HG03439 (cell line): ENCODE measurements around the gene SERPINA4.

Source experiments
- ATAC-seq: cut with Tn5 transposase; IDR thresholded peaks from one replicate; pipeline ENCODE4 v1.9.1; 2021; ENCODE audit warnings: mild to moderate bottlenecking, moderate library complexity; ENCODE audit not compliant: unreplicated experiment

Gene SERPINA4, protein sequence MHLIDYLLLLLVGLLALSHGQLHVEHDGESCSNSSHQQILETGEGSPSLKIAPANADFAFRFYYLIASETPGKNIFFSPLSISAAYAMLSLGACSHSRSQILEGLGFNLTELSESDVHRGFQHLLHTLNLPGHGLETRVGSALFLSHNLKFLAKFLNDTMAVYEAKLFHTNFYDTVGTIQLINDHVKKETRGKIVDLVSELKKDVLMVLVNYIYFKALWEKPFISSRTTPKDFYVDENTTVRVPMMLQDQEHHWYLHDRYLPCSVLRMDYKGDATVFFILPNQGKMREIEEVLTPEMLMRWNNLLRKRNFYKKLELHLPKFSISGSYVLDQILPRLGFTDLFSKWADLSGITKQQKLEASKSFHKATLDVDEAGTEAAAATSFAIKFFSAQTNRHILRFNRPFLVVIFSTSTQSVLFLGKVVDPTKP

DNA sequence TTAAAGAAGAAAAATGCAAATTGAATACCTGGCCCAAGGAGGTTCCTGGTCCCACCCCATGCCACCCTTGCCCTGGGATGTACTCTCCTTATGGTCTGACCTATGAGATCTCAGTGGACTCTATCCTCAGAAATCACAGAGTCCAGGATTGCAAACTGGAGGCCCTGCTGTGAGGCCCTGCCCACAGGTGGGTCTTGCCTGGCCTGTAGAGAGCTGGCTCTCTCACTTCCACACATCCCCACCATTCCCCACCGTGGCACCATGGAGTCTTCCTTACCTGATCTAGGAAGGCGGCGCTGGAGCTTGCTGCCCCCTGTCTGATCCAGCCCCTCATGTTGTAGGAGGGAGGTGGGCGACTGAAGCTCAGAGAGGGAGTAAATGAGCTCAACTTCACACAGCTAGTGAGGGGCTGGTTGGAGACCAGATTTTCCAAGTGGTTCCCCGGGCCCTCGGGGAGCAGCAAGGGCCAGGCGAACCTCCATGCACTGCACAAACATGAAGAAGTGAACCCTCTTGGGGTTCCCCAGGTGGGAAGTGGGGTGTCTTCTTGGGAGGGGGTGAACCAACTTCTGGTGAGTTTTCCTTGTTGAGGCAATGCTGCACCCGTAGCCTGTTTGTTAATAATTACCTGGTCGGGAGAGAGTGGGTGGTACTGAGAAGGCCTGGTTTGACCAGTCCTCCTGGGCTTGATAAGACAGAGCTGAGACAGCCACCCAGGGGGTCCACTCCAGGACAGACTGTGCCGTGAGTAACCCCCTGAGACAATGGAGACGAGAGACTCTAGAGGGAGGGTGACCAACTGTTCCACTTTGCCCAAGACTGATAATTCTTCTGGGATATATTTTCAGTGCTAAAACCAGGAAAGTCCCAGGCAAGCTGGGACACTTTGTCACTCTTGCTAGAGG lies at the start of gene SERPINA4:
SERPINA4 (plus strand) TSS at position 692 of the 905 bp plus-strand sequence. CDS start 2,041 bp downstream, outside the sequence.
- ATAC-seq, result no peak

DNA sequence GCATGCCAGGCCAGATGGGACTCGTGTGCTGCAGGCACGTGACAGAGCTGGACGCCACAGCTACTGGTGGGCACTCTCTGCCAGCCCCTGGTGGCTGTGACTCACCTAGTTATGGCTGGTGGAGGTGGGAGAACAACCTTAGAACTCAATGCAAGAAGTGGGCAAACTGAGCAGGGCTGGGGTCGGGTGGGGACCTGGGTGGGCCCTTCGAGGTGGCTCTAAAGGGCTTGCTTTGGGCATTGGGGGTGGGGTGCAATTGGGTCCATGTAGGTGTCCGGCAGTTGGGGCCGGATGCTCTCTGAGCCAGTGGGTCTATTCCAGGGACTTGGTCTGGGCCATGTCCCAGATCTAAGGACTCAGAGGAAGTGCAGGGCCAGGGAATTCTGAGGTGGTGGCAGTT lies 46.9 kb upstream of the SERPINA4 start:
- no peak for ATAC-seq

DNA sequence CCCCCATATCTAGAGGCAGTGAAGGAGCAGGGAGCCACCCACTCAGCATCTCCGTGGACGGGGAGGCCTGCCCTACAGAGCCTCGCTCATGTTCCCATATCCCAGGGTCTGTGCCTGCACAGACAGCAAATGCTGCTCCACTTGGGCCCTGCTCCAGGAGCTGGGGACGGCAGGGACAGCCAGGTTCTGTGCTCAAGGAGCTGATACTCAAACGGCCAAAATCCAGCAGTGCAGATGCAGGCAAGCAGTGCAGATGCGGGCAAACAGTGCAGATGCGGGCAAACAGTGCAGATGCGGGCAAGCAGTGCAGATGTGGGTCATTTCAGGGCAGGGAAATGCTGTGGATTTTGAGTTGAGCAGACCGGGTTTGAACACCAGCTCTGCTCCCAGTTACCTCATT lies 45.8 kb upstream of the SERPINA4 start:
- no peak for ATAC-seq

DNA sequence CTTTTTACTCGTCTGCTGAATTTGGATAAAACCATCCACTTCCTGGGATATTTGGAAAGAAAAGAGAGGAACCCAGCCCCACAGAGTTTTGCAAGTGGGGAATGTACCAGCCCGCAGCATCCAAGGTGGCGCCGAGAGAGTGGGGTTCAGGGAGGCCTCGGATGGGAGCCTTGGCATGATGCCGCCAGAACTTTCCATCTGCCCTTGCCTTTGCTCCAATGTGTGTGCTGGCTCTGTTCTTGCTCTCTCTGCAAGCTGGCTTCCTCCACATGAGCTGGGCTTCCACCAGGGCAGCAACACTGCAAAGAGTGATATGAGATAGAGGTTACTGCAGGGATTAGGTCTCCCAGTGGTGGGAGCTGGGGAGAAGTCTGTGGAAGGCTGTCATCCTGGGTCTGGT lies 45.4 kb upstream of the SERPINA4 start:
- ATAC-seq, result no peak

DNA sequence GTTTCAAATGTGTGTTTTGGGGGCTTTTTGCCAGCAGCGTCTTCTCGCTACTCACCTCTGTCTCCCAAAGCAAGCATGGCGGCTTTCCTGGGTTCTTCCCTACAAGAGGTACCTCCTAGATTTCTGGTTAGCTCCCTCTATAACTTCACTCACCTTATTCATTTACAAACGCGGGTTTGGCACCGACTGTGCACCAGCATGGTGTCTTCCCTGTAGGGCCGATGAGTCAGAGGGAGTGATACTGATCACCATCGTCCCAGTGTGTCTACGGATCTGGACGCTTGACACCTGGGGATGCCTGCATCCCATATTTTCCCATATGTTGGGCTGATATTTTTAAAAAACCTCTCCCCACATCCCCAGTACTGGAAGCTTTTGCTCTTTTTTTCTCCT lies 44.0 kb upstream of the SERPINA4 start:
- ATAC-seq, result no peak

DNA sequence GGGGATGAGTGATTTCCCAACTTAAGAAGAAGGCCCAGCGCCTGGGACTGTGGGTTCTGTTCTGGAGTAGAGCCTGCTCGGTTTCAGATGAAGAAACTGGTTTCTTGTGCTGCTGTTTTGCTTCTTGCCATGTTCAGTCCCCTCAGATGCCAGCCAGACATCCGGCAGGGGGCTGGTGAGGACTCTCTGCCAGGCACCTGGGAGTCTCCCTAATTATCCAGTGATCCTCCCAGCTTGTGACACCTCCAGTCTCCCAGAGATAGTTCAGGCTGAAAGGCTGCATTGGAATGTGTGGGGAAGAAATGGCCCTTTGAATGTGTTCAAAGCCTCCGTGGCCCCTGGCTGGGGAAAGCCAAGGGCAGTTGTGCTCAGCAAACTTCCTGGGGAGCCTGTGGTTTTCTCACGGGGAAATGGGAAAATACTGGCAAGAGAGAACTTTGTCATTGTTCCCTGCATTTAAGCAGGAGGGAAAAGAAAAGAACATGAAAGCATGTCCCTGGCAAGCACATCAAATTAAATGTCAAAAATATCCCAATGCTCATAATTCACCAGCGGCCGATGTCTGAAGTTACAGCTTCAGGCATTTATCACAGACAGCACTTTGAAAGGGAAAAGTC lies 43.5 kb upstream of the SERPINA4 start:
- ATAC-seq, result no peak

DNA sequence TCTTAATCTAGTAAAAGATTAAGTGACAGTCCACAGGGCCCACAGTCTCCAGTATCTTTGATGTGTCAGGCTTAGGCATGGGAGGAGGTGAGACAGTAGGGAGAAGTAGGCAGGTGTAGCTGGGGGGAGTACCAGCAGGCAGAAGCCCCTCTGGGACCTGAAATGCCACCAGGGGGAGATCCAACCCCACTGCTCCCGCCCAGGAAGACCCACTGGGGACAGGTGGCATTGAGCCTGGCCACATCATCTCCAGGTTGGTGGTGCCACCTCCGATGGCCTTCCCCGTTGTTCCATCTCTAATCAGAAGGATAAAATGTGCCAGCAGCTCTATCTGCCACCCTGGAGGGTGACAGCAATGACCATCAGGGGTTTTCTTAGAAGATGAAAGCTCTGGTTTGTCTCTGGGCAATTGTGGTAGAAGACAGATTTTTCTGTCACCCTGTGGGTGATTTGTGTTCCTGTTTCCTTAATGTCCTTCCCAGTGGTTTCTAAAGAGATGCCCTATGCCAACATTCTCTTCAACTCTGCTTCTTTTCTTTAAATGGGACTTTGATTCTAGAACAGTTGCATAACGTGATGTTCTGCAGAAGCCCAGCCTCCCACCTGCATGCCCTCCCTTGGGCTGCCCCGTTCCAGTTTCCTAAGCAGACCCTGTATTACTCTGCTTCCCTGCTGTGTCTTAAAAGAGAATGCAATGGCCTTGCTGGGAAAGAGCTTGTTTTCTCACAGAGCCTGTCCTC lies 39.7 kb upstream of the SERPINA4 start:
- no peak for ATAC-seq

DNA sequence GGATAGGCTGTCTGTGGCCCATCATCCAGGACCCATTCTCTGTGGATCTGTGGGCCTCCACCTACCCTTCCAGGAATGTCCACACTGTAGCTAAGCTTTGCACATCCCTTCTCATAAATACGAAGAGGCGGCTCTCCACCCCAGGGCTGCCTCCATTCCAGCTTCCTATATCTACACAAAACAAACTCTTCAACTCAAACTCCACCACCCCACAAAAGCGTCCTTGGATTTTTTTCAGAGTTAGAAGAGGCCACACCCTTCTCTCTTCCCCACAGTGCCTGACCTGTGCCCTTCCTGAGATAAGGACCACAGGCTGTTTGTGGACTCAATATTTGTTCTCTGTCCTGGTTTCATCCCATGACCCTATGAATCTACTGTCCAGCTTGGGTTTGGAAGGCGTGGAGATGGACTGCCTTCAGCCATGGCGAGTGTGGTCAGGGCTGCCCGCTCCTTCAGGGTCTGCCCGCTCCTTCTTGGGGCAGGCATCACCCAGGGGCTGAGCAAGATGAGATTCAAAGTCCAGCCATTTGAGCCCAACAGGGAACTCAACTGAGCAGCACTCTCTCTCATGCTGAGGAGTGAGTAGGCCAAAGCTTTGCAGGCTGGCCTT lies 39.0 kb upstream of the SERPINA4 start:
- ATAC-seq, result no peak

DNA sequence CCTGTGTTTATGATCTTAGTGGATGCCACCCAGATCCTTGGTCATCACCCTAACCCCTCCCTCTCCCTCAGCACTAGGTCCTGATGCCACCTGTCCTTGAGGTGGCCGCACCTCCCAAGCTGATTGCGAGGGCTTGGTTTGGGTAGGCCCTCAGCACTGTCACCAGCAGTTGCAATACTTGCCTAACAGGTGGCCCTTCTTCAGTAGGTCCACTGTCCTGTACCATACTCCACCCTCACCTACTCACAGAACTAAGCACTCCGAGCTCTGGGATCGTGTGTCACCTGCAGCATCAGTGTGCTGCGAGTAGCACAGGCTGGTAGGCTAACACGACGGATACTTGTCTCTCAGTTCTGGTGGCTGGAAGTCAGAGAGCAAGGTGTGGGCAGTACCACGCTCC lies 38.0 kb upstream of the SERPINA4 start:
- no peak for ATAC-seq

DNA sequence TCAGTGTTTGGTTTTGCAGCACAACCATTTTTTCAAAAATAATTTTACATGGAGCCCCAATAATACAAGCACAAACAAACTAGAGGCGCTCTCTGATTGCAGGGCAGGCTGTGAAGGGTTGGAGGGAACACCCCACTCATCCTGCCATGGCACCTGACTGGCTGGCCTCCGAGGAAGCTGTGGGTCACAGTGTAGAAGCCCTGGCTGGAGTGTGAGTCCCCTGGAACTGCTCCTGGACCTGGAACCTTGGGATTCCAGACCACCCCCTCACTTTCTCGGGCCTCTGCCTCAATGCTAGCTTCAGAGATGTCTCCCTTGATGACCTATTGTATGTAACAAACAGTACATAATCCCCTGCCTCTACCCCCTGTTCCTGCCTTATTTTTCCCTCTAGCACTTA lies 37.1 kb upstream of the SERPINA4 start:
- ATAC-seq, result no peak

DNA sequence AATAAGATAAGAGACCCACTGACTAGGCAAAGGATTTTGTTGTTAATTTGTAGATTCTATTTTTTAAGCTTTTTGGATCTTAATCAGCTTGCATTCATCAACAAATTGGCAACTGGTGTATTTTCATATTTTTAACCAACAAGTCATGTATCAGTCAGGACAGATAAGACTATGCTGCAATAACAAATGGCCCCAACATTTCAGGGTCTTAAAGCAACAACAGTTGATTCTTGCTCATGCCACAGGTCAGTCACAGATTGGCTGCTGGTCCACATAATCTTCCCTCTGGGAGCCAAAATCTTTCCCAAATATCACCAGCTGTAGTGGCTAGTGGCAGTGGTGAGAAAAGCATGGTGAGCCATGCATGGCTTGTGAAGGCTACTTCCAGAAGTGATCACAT lies 30.1 kb upstream of the SERPINA4 start:
- no peak for ATAC-seq

DNA sequence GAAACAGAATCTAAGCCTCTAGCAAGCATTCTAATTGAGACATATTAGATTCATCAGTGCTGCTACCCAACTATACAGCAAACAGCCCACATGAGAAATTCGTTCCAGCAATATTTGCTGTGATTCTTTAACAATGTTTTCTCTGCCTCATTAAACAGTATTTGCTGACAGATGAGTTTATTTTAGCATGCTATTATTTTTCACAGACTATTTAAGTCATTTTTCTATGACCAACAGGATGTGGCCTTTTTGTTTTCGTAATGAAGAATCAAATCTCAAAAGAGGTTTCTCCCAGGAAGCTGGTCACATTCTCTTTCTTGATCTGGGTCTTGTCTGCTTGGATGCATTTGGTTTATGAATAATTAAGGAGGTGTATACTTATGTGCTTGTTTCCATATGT lies 28.8 kb upstream of the SERPINA4 start:
- ATAC-seq, result no peak

DNA sequence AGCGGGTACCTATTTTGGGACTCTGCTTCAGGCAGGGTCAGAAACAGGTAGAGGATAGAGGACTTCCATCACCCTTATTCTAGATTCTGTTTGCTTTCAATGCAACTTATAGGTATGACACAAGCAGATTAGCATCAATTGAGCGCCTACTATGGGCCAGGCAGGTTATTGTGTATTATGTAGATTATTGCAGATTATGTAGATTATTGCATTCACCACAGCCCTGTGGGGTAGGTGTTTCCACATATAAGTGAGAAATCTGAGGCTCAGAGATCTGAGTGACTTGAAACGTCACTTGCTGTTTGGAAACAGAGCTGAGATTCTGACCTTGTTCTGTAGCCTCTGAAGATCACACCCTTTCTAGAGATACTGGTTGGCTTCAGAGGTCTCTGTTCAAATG lies 25.7 kb upstream of the SERPINA4 start:
- ATAC-seq, result no peak

DNA sequence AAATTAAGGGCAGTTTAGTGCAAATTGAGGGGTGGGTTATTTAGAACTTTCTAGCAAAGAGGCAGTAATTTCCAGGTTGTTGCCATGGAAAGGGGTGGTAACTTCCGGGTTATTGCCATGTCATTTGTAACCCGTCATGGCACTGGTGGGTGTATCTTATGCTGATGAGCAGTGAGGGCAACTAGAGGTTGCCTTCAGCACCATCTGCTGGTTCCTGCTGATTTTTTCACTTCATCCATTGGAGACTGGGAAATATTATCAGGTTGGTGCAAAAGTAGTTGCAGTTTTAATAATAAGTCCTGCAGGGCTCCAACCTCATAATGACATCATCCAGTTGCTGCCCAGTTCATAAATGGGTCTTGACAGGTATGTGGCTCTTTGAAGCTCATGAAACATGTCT lies 24.4 kb upstream of the SERPINA4 start:
- no peak for ATAC-seq

DNA sequence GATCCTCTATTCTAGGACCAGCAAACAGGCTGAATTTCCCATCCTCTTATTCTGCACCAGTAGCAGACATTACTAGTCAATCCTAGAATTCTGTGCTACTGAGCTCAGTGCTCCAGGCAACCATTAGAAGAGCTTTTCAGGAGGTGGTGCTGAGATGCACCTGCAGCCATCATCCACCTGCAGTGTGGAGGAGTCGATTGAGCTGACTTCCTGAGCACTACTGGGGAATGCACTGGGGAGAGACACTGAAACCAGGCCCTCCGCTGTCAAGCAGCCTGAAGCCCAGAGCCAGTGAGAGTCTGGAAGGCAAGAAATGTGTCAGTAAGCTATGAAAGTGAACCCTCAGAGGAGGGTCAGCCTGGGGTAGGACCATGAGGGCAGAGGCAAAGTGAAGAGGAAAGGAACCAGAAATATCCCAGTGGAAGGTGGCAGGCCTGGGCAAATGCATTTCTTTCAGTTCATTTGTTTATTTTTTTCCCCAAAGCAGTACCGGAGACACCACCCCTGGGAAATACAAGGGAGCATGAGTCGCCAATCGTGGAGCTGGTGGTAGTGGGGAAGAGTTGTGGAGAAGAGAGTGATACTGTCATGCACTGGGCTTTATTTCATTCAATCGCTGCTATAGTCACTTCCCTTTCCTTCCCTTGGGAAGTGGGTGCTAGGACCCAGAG lies 23.0 kb upstream of the SERPINA4 start:
- no peak for ATAC-seq

DNA sequence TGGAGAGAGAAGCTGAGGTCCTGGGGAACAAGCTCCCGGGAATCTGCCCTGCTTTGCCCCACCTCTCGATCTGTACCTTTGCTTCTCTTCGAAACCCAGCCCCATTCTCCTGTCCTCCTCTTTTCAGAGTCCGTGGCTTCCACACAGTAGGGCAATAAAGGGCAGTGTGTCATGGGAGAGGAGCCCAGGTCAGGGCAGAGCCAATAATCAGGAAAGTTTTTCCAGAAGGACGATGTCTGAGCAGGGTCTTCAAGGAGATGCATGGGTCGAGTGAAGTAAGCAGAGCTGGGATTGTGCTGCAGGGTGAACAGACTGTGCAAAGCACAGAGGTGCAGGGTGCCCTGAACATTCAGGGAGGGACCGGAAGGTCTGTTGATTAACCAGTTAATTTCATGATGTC lies 22.1 kb upstream of the SERPINA4 start:
- ATAC-seq, result no peak

DNA sequence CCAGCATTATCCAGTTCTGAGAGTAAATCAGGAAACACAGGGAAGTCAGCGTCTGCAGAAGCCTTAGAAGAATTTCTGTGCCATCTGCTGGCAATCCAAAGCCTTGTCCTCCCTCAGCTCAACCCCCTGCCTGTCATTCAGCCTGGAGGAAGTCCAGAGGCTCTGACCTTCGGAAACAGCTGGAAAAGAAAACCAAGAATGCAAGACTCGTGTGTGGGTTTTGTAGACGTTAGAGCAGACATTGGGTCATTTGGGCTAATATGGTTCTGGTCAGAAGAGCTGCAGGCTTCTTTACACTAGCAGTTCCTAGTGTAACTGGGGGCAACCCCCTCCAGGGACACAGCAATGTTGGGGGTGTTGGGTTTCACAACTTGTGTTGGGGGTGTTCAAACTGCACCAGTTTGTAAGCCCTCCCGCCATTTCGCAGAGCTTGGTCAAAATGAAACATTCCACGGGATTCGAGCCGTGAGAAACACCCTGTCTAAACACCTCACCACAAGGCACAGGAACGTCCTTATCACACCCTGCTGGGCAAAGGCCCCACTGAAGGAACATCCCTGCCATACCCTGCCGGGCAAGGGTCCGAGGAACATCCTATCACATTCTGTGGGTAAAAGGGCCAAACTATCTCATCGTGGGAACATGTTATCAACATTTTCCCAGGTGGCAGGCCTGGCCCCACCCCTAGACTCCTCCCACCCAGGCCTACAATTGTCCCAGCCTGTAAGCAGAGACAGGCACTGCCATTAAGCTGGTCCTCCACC lies 21.0 kb upstream of the SERPINA4 start:
- no peak for ATAC-seq

DNA sequence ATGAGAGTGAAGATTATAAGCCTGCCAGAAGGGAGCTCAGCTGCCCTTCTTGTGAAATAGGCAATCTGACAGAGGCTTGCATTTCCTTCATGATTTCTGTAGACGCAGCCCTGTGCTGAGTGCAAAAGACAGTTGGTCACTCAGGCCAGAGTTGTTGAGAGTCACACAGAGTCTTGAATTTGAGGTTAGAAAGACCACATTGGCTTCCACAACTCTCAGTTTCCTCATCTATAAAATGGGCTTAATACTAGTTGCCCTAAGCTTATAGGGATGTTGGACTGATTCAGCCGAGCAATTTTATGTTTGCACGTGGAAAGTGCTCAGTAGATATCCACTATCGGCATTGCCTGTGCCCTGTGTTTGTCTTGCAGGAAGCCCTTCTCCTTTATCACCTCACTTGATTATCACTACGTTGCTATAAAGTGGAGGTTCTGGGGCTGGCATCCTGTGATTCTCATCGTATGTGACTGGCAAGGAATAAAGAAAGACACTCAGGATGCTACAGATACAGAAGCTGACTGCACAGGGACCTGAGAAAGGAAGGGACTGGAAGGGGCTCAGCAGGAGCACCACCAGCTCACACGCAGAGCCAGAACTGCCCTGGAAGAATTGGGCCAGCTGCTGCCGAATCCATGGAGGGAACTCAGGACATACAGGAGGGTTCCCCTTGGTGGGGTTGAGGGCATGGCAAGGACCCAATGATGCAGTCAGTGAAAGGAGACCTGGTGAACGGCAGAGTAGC lies 19.8 kb upstream of the SERPINA4 start:
- no peak for ATAC-seq
